AG09309 (cell line): ENCODE measurements around the gene TAS2R30.

Source experiments
- DNase-seq: peaks from one replicate; pipeline ENCODE4 v3.0.0-alpha.2; 2010; ENCODE audit warnings: low read depth
- H3K4me3 ChIP-seq: 2 replicates; pipeline ENCODE4 v1.5.1; 2011; ENCODE audit warnings: mild to moderate bottlenecking, low read depth, low read length, moderate library complexity; ENCODE audit not compliant: control insufficient read depth
- CTCF ChIP-seq: IDR thresholded peaks from 2 replicates; pipeline ENCODE4 v1.5.1; 2011; ENCODE audit warnings: mild to moderate bottlenecking, low read depth, low read length, inconsistent platforms; ENCODE audit not compliant: insufficient read depth, control insufficient read depth; ENCODE audit errors: missing control alignments

TAS2R30 gene, protein sequence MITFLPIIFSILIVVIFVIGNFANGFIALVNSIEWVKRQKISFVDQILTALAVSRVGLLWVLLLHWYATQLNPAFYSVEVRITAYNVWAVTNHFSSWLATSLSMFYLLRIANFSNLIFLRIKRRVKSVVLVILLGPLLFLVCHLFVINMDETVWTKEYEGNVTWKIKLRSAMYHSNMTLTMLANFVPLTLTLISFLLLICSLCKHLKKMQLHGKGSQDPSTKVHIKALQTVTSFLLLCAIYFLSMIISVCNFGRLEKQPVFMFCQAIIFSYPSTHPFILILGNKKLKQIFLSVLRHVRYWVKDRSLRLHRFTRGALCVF

DNA sequence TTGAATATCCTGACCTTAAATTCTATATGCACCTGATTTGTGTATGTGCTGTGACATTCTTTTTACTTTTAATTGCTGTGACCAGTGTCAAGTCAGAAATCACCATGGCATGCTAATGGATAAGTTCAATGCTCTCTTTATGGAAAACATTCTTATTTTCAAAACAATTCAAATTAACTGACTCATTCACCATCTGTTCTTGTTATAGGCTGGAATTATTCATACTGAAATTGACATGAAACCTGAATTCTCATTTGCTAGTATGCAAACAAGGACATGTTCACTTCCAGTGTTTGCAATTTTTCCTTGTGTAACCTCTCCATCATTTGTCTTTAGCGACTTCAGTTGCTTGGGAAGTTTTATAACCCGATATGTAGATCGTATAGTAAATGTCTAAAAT is at the start of gene TAS2R30:
TAS2R30 (minus strand) TSS at position 340 of the 400 bp plus-strand sequence. CDS start 400 bp downstream, outside the sequence.
- TF ChIP-seq CTCF, result no peak
- DNase-seq, result no peak
- no peak within 1 kb of the TSS for H3K4me3 ChIP-seq

- DNase-seq, result no peak
- no peak for TF ChIP-seq CTCF
- H3K4me3 ChIP-seq, result no peak overlapping the region
These were observed 48.6 kb upstream of the TAS2R30 start for GRCh38 chr12:11183011-11183410.

DNA sequence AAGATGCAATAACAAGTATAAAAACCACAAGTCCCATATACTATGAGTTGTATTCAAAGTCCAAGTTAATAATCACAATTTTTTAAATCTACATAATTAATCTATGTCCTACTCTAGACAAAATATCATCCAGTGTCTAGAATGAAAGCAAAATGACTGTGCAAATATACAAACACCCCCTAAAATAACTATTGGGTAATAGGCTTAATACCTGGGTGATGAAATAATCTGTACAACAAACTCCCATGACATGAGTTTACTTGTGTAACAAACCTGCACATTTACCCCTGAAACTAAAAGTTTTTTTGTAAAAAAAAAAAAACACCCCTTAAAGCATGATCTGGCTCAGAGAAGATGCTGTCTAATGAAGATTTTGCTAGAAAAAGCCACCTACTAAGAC is 48.1 kb upstream of the TAS2R30 start:
- TF ChIP-seq CTCF, result no peak
- no peak overlapping the region for H3K4me3 ChIP-seq
- DNase-seq, result no peak

DNA sequence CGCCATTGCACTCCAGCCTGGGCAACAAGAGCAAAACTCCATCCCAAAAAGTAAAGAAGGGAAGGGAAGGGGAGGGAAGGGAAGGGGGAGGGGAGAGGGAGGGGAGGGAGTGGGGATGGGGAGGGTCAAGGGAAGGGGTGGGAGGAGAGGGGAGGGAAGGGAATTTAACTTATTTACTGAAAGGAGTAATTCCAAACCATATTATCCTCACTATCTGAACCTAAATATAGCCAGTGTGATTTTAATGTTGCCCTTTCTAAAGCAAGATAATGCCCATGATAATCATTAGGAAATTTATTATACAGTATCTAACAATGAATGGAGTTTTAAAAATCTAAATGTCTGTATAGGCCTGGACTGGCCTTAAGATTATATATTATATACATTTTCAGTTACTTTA is 43.8 kb upstream of the TAS2R30 start:
- no peak overlapping the region for H3K4me3 ChIP-seq
- TF ChIP-seq CTCF, result no peak
- DNase-seq, result no peak

- H3K4me3 ChIP-seq, result no peak overlapping the region
- DNase-seq, result no peak
- TF ChIP-seq CTCF, result no peak
These were observed 39.6 kb upstream of the TAS2R30 start for GRCh38 chr12:11174022-11174421.

DNA sequence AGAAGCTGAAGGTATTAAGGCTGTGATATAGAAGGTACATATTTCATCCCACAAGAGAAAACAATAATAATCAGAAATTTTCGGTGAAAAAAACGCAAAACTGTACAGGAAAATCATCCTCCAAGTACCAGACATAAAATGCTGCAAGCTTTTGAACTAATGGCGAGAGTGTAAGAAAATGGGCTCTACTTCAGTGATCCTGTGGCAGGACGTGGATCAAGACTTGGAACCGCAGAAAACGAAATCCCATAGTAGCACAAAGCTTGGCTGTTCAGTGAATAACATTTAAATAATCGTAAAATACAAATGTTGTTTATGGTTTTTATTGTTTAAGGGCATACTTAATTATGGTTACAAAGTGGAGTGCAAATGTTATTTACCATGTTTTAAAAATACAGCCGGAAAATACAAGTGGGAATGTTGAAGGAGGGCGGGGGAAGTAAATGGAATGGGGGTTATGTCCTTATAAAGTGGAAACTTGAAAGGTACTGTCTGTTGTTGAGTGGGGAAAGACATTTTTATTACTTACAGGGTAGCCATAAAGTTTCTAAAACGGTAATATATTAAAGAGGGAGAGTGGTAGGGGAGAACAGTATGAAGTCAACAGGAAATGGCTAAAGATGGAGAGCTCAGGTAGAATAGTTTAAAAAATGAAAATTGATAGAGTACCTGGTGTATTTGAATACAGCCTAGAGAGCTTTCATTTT is 37.7 kb upstream of the TAS2R30 start:
- no peak for TF ChIP-seq CTCF
- H3K4me3 ChIP-seq, result peak overlapping the region; percentile 82
- no peak for DNase-seq
